GM19452 (cell line): ENCODE results near the gene MYOCOS.

Experiments
- ATAC-seq: cut with Tn5 transposase; IDR thresholded peaks from one replicate; pipeline ENCODE4 v1.9.1; 2021; ENCODE audit not compliant: unreplicated experiment

Gene MYOCOS

DNA sequence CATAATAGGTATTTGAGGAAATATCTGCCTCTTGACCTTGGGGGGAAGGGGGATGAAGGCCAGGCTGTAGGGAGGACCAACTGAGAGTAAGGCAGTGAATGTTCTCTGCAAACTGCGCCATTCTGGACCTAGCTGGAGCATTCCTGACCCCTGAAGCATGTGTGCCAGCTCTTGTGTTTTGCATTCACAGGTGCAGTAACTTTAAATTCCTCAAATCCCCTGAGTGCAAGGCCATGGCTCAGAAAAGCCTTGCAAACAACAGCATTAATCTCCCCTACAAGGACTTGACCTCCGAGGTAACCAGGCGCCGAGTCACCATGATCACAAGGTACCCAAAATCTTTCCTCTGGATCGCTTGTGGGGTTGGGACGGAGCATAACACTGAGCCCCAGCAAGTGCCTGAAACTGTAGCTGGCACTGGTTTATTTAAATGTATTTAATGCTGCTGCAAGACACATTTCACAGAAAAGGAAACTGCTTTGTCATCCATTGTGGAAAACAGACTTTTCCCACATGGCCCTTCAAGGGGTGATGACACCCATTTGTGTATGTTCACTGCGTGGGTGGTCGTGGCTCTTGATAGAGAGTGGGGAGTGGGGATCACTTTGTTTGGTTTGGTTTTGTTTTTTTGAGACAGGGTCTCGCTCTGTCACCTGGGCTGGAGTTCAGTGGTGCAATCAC lies 1.7 kb downstream of the MYOCOS start:
- ATAC-seq: no peak

DNA sequence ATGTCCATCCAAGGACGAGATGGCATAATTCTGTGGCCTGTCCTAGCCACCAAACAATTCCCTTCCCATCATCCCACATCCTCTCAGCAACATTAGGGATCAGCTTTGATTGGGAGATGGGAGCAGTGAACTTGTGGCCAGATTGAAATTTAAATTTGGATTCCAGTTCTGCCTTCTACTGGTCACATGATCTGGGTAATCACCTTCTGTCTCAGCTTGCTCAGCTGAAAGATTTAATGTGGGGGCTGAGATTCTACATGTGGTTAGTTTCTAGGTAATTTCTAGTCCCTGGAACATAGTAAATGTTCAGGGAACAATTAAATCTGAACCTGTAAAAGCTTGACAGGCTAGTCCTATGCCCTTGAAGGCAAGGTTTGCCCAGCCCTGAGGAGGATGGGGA lies 3.2 kb downstream of the MYOCOS start:
- no peak for ATAC-seq

DNA sequence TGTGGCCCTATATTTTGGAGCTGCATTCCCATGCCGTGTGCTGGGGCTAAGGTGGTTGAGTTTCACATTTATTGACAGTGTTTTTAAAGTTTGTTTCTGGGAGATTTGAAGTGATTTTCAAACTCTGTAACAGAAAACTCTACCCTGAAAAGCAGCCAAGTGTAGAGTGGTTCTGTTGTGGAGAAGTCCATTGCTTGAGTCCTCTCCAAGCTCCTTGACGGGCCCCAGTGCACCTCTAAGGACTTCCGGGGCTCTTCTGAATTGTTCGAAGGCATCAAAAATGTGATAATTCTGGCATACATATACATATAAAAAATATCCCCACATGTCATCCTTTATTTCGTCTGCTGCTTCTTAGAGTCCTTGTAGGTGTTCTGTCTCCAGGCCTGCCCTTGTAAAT lies 5.0 kb downstream of the MYOCOS start:
- ATAC-seq: no peak

DNA sequence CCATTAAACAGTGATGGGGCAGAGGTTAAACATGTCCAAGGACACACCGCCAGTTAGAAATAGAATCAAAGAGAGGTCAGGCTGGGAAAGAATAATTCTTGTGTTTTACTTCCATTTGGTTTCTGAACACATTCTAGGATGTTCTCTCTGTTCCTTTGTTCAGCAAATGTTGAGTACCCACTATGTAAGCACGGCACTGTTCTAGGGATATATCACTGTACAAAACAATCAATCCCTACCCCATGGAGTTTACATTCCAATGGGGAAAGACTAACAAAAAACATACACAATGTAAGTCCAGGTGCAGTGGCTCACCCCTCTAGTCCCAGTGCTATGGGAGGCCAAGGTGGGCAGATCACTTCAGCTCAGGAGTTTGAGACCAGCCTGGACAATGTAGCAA lies 6.2 kb downstream of the MYOCOS start:
- no peak for ATAC-seq

DNA sequence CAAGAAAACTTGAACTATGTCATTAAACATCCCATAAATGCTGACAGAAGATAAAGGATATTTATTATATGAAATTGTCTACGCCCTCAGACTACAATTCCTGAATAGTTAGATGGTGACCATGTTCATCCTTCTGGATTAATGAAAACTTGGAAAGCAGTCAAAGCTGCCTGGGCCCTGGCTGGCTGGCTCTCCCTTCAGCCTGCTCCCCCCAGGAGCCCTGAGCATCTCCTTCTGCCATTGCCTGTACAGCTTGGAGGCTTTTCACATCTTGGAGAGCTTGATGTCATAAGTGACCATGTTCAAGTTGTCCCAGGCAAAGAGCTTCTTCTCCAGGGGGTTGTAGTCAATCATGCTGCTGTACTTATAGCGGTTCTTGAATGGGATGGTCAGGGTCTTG lies 13.6 kb downstream of the MYOCOS start:
- ATAC-seq: no peak

DNA sequence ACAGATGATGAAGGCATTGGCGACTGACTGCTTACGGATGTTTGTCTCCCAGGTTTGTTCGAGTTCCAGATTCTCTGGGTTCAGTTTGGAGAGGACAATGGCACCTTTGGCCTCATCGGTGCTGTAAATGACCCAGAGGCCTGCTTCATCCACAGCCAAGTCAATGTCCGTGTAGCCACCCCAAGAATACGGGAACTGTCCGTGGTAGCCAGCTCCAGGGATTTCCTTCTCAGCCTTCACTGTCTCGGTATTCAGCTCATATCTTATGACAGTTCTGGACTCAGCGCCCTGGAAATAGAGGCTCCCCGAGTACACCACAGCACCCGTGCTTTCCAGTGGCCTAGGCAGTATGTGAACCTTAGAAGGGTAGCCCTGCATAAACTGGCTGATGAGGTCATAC lies 14.1 kb downstream of the MYOCOS start:
- no peak for ATAC-seq

DNA sequence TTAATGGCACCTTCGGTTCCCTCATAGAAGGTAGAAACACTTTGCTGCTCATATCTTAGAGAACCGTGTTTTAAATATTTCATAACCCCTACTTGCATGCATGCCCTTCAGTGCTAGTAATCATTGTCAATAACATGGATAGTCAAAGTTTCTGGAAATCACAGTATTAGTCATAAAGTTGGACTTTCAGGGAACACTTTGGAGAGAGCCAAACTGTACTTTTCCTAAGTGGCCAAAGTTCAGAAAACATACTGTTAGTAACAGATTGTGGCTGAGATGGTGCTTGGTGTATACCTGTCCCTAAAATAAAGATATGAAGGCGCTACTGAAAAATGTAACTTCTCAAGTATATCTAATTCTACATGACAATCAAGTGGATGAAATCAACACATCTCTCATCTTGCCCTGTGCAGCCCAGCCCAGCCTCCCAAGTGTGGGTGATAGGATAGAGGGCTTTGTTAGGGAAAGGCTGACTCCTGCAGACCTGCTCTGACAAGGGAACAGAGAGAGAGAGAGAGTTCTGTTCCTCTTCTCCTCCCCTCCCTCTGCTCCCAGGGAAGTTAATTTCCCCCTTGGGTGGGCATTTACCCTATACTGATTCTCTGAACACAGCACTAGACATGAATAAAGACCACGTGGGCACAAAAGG lies 16.0 kb downstream of the MYOCOS start:
- no peak for ATAC-seq

DNA sequence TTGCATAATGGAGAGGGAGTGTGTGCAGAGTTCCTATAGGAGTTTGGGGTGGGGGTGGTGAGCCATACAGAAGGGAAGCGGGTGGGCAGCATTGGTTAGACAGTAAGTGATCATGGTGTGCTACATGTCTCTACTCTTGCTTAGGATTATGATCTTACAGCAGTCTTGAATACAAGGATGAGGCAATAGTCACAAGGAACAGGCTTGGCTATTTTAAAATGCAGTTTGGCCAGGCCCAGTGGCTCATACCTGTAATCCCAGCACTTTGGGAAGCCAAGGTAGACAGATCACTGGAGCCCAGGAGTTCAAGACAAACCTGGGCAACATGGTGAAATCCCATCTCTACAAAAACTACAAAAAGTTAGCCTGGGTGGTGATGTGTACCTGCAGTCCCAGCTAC lies 18.2 kb downstream of the MYOCOS start:
- no peak for ATAC-seq

DNA sequence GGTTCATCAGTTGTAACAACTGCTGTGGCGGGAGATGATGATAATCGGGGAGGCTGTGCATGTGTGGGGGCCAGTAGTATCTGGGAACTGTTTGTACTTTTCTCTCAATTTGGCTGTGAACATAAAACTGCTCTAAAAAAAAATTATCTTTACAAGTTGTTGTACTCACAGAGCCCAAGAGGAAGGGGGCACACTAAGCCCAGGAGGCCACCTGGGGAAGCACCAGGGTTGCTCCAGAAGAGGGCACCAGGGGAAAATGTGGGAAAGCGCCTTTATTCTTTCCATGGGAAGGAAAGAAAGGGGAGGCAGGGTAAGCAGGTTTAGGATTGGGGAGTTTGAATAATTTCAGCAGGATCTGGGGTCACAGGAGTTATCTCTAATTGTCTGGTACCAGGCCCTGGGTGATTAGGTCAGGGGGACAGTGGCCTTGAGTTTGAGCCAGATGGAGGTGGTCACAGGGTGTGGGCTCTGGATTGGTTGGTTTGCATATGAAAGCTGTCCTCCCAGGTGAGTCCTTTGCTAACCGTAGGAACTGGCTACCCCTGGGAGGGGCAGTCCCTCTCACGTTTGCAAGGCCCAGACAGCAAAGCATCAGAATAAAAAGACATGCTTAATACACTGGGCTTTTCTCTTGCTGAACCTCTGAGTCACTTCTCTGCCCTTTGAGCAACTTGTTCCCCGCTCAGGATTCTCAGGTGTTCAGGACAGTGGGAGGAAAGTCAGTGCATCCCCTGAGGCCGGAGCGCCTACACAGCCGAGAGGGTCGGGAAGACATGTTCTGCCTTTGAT lies 19.2 kb downstream of the MYOCOS start:
- ATAC-seq: no peak

DNA sequence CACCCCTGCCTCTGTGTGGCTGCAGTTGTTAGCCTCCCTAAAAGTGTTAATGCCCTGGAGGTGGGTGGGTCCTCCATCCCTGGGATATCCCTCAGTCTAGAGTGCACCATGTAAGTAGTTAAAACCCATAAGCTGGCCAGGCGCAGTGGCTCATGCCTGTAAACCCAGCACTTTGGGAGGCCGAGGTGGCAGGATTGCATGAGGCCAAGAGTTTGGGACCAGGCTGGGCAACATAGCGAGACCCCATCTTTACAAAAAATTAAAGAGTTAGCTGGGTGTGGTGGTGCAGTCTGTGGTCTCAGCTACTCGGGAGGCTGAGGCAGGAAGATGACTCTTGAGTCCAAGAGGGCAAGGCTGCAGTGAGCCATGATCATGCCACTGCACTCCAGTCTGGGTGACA lies 20.2 kb downstream of the MYOCOS start:
- no peak for ATAC-seq

DNA sequence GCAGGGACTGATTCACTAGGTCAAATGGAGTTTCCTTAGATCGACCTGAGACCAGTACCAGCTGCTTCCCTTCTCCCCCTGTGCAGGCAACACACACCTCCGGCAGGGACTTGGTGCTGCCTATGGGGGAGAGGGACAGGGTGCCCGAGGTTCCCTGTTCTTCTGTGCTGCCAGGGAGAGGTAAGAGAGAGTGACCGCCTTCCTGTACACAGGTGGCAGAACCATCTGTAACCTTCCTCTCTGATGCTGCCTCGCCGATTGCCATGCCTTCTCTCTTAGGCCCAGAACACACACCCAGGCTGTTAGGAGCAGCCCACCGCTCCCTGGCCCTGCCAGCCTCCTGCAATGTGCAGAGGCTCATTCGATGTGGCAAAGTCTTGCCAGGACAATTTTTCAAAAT lies 21.1 kb downstream of the MYOCOS start:
- ATAC-seq: no peak

DNA sequence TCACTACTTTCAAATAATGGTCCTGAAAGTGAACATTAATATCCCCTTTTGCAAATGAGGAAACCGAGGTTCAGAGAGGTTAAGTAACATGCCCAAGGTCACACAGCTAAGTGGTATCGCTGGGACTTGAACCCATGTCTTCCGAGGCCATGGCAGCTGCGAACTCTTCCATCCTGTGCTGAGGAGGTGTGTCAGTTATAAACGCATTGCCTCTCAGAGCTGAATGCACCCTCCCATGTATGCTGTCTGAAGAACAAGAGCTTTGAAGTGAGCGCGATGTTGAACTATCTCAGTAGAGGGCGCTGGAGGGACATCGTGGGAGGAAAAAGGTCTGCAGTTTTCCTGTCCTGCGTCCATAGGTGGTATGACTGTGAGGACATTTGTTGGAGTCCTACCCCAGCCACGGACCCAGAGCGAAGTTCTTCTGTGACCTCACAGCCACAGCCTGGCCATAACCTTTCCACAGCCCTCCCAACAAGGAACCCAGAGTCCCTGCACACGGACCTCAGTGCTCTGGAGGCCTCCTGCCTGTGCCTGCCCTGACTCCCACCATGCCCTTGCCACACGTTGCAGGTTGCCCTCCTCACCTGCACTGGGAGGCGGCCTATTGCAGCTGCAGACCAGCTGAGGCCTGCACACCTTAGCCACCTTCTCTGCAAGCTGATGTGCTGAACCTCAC lies 22.9 kb downstream of the MYOCOS start:
- peak; percentile 51 for ATAC-seq

DNA sequence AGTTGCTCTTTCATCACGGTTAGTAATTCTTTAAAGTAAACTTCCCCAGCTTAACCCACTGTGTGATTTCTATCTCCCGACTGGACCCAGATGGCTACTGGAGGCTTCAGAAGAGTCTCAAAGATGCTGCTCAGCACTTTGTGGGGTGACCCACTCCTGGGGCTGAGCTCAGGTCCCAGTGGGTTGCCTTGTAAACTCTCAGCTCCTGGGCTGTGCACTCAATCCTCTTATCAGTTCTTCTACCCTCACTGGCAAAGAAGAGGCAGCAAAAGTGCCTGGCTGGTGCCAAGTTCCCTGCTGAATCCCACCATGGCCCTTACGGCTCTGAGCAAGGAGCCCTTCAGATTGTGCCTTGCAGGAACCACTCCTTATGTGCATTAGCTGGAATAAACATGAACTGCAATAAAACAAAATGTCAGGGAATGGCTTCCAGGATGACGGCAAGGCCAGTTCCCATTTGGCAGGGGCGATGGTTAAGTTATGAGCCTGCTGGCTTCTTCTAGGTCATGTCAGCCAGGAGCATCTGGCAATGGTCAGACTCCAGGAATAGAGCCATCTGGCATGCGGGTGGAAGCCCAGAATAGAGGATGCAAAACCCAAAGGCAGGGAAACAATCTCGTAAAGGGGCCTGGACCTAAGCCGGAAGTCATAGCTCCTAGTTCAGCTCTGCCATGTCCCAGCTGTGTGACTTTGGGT lies 23.7 kb downstream of the MYOCOS start:
- no peak for ATAC-seq

DNA sequence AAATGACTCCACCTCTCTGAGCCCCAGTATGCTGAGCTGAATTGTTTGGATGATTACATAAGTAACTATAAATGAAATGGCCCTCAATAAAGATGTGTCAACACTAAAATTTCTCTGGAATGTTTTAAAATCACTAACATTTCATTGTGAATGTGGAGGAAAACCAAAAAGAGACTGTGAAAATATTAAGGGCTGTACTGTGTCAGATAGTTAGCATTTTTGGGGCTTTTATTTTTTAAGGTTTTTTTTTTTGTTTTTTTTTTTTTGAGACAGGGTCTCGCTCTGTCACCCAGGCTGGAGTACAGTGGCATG lies 24.2 kb downstream of the MYOCOS start:
- no peak for ATAC-seq

DNA sequence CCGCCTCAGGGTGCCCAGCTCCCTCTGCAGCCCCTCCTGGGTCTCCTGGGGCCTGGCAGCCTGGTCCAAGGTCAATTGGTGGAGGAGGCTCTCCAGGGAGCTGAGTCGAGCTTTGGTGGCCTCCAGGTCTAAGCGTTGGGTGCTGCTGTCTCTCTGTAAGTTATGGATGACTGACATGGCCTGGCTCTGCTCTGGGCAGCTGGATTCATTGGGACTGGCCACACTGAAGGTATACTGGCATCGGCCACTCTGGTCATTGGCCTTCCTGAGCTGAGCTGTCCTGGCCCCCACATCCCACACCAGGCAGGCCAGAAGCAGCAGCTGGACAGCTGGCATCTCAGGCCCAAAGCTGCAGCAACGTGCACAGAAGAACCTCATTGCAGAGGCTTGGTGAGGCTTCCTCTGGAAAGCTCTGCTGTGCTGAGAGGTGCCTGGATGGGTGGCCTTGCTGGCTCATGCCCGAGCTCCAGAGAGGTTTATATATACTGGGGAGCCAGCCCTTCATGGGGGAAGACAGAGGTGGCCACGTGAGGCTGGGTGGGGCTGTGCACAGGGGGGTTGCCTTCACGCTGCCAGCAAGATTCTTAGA lies 30.3 kb downstream of the MYOCOS start, which contains the start of gene MYOC:
TSS of gene MYOC (minus strand) at position 455 of the 589 bp plus-strand sequence. CDS start at position 378, 77 bp downstream.
- ATAC-seq: no peak

DNA sequence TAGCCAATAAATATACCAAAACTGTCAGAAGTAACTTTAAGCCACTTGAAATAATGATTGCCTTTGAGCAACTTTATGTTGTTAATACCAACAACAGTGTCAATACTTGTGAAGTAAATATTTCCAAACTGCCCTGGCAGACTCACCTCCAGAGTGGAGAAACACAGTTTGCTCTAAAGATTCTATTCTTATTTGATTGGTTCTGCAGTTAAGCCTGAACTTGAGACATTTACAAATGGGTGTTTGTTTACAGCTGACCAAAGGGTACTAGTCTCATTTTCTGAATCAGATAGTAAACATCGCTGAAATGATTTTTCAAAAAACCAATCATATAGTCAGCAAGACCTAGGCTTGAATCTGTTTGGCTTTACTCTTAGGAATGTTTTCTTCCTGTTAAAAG lies 31.8 kb downstream of the MYOCOS start:
- no peak for ATAC-seq

DNA sequence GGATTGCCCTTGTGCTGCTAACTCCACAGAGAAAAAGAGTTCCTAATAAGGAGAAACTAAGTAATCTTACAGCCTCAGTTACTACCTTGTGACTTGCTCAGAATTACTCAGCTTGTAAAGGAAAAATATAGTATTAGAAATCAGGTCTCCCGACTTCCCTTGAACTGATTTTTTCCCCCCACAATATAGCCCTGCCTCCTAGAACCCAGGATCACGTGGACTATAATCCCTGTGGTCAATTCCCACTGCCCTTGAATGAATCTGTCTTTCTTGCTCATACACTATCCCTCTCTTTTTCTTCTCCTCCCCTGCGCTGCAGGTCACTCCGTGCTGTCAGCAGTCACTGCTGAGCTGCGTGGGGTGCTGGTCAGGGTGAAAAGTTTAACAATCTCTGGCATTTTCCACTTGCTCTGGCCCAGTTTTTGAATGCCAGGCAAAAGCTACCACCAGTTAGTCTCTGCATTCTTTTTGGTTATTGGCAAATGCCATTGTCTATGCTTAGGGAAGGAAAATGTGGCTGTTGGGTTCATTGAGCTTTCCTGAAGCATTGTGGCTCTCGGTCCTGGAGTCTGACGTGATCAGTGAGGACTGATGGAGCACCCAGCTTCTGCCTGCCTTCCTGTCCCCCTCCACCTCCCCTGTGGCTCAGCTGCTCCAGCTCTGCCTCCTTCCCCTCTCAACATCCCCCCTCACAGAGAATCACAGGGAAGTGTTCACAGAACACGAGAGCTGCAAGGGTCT lies 32.3 kb downstream of the MYOCOS start:
- no peak for ATAC-seq

DNA sequence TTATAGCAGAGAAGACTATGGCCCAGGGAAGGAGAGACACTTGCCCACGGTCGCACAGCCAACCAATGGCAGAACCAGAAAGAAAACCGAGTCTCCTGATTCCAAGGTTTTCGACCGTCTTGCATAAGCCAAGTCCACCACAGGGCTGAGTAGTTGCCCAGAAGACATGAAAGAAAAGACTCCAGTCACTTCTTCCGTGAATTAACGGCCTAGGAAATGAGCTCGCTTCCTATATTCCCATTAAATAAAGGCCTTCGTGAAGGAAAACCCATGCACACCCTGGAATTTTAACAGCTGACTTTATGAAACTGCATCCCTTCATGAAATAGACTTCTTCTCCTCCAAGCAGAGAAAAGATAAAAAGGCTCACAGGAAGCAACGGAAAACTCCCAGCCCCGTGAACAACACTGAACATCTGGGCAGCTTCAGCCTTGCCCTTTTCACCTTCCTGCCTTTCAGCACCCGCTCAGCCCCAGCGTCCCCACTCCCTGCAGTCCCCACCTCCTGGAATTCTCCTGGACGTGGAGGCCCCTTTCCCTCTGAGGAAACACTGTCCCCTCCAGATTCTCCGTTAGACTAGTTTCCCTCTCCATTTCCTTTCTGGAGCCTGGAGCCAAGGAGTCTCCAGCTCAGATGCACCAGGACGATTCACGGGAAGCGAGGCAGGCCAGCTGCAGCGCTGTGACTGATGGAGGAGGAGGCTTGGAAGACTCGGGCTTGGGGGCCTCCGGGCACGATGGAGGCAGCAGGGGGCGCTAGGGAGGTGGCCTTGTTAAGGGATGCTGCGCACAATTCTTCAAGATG lies 33.1 kb downstream of the MYOCOS start:
- ATAC-seq: no peak

DNA sequence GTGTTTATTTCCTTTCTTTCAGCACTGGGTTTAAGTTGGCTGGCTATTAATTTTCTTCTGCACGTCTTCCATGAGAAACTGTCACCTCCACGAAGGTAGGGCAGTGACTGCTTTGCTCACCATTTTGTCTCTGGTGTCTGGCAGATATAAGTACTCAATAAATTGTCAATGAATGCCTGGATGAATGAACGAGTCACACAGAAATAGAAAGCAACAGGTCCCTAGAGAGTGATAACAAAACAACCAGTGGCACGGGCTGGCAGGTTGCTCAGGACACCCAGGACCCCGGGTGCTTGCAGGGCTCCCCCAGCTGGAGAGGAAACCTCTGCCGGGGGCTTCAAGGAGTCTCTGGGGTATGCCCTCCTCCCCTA lies 33.7 kb downstream of the MYOCOS start:
- no peak for ATAC-seq
